Upper lobe of left lung (tissue), 6 donors: Measurements from ENCODE around the gene ARL14. TPM values are rescaled to one million over a fixed set of nuclear protein-coding genes. Genes with fewer than 3 reads are reported as not detected.

Experiments used
- ATAC-seq, 2 donors: fragments of 200-7000 bp; cut with Tn5 transposase; one replicate each; pipeline ENCODE4 v1.9.1; 2022; ENCODE audit warnings: mild to moderate bottlenecking in 2 of 2, moderate library complexity in 2 of 2; ENCODE audit not compliant: low FRiP score in 2 of 2
- DNase-seq, 2 donors: peaks; one replicate each; pipeline ENCODE4 v3.0.0-alpha.2; 2019 to 2020
- H3K27ac ChIP-seq, 4 donors: fragments of 200-600 bp; sonication (generic); one replicate each; pipeline ENCODE4 v1.5.1; 2016 to 2019
- H3K27me3 ChIP-seq, 4 donors: fragments of 200-600 bp; sonication (generic); one replicate each; pipeline ENCODE4 v1.5.1; 2017 to 2019
- H3K36me3 ChIP-seq, 4 donors: fragments of 200-600 bp; sonication (generic); one replicate each; pipeline ENCODE4 v1.5.1; 2016 to 2019
- H3K4me1 ChIP-seq, 4 donors: fragments of 200-600 bp; sonication (generic); one replicate each; pipeline ENCODE4 v1.5.1; 2018 to 2019
- H3K4me3 ChIP-seq, 4 donors: fragments of 200-600 bp; sonication (generic); one replicate each; pipeline ENCODE4 v1.5.1; 2017 to 2019; ENCODE audit warnings: mild to moderate bottlenecking in 2 of 4, moderate library complexity in 1 of 4
- H3K9me3 ChIP-seq, 4 donors: fragments of 200-600 bp; sonication (generic); one replicate each; pipeline ENCODE4 v1.5.1; 2018 to 2019
- CTCF ChIP-seq, 6 experiments: fragments of 450-650 bp in 4 of 6; fragments of 200-600 bp in 2 of 6; sonication (generic) in 2 of 6; IDR thresholded peaks; one replicate each; pipeline ENCODE4 v1.5.1; 2016 to 2019; ENCODE audit warnings: antibody characterized with exemption in 6 of 6
- EP300 ChIP-seq, 4 donors: sonication (generic); formaldehyde crosslinking; IDR thresholded peaks; one replicate each; pipeline ENCODE4 v1.5.1; 2017; ENCODE audit warnings: antibody characterized with exemption in 4 of 4, control low read depth in 2 of 4
- POLR2A ChIP-seq, 4 donors: fragments of 450-650 bp; IDR thresholded peaks; one replicate each; pipeline ENCODE4 v1.5.1; 2016 to 2017; ENCODE audit warnings: antibody characterized with exemption in 4 of 4, mild to moderate bottlenecking in 2 of 4
- POLR2AphosphoS5 ChIP-seq, 2 donors: sonication (generic); formaldehyde crosslinking; IDR thresholded peaks; one replicate each; pipeline ENCODE4 v1.5.1; 2017; ENCODE audit warnings: antibody characterized with exemption in 2 of 2
- WGBS, 2 donors: methylation state at CpG; one replicate each; pipeline ENCODE4 v1.1.5; 2017 to 2018; 5-methylcytosine and 5-hydroxymethylcytosine counted together
- small RNA-seq, 4 donors: library from RNA; depleted of rRNA; stranded (forward); fragments of <200 nt; gene quantifications; one replicate each; pipeline ENCODE3, GENCODE V24; 2016
- total RNA-seq, 6 donors: library from RNA; depleted of rRNA in 4 of 6; stranded (reverse); fragments of >200 nt in 4 of 6; gene quantifications; one replicate each; pipeline versions ENCODE4 v1.1.0 to v1.2.1, GENCODE V29; 2016 to 2021
- donor health status: DM: no; HTN: no; CAD: no; lungs with moderate emphysema.
- donor health status: DM: no; HTN: yes; CAD: no; lungs with severe emphysema.

ARL14 gene
- total RNA-seq, 6 donors from 2014 or later, result not detected

DNA sequence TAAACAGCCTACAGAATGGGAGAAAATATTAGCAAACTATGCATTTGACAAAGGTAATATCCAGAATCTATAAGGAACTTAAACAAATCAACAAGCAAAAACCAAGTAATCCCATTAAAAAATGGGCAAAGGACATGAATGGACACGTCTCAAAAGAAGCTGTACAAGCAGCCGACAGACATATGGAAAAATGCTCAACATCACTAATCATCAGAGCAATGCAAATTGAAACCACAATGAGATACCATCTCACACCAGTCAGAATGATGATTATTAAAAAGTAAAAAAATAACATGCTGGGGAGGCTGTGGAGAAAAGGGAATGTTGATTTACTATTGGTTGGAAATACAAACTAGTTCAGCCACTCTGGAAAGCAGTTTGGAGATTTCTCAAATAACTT, 48.4 kb downstream of the ARL14 start:
- no peaks in the 10 kb centered on the region for H3K4me1 ChIP-seq
- ATAC-seq (no peak), DNase-seq (no peak)
- WGBS, 2 donors, result 81 to 82% methylated on average over 2 of the region's 2 CpGs
- no peaks in the 10 kb centered on the region for H3K9me3 ChIP-seq
- H3K36me3 ChIP-seq, result no peaks in the 10 kb centered on the region
- H3K27me3 ChIP-seq, result no peaks in the 10 kb centered on the region
- no peak overlapping the region for H3K4me3 ChIP-seq
- H3K27ac ChIP-seq, result no peak overlapping the region
- TF ChIP-seq EP300 (IDR thresholded peaks at IDR 0.05) (no peak), POLR2A (IDR thresholded peaks at IDR 0.05) (no peak), POLR2AphosphoS5 (IDR thresholded peaks at IDR 0.05) (no peak), CTCF (IDR thresholded peaks at IDR 0.05) (no peak)

Small RNA genes within 50 kb of the gene (small RNA-seq; reads per million reads assigned to genes)
- 0 reads per million in 4 donors for gene RF00139

Other genes with a start within 250 kb of the ARL14 start
- 1 to 10 TPM; 1.6 to 7.1 (median 3.5) TPM for gene TRIM59, start 227.4 kb upstream of the ARL14 start, total RNA-seq
- 10 to 100 TPM; 12.6 to 51.7 (median 33.0) TPM for gene KPNA4, start 111.6 kb upstream of the ARL14 start, total RNA-seq
- gene PPM1L, start 79.1 kb downstream of the ARL14 start, total RNA-seq, result 10 to 100 TPM; 11.3 to 26.8 (median 18.7) TPM